T-cell (primary cell): ENCODE data around the gene ADTRP. TPM values are rescaled to one million over a fixed set of nuclear protein-coding genes. Genes with fewer than 3 reads are reported as not detected.

Experiments used
- ATAC-seq, 4 experiments: fragments of 200-7000 bp in 3 of 4; fragments of 150-1000 bp in 1 of 4; cut with Tn5 transposase; replicated peaks in 1 of 4; 1 replicate in 3 of 4; 2 replicates in 1 of 4; pipeline ENCODE4 v1.10.0; 2021; ENCODE audit warnings: moderate library complexity in 3 of 4, mild to moderate bottlenecking in 2 of 4, moderate number of reproducible peaks in 1 of 4
- CTCF ChIA-PET, 2 donors: fragments of 300-600 bp; sonication (Branson Sonifier 250); formaldehyde crosslinking; loops; one replicate each; lab custom pipeline; 2022; ENCODE audit warnings: antibody characterized with exemption in 2 of 2; lab: Charles Lee
- POLR2A ChIA-PET, 2 donors: fragments of 300-600 bp; sonication (Branson Sonifier 250); formaldehyde crosslinking; loops; one replicate each; lab custom pipeline; 2022; ENCODE audit warnings: antibody characterized with exemption in 2 of 2; lab: Charles Lee
- DNase-seq, 35 experiments: peaks; one replicate each; pipeline versions ENCODE4 v3.0.0 to v3.0.0-alpha.2; 2013 to 2023
- H3K27ac ChIP-seq: one replicate; pipeline ENCODE4 v1.5.1; 2013; ENCODE audit warnings: low read length
- H3K27me3 ChIP-seq, 2 experiments: replicated peaks in 1 of 2; 1 replicate in 1 of 2; 2 replicates in 1 of 2; pipeline versions ENCODE4 v1.6.1 to v1.7.0; 2013; ENCODE audit warnings: low read length in 1 of 2, mixed read lengths in 1 of 2; ENCODE audit not compliant: control insufficient read depth in 2 of 2, insufficient read depth in 2 of 2; ENCODE audit errors: extremely low read depth in 1 of 2
- H3K36me3 ChIP-seq, 2 donors: 1 replicate in 1 of 2; 2 replicates in 1 of 2; pipeline versions ENCODE4 v1.6.1 to v1.7.0; 2013; ENCODE audit warnings: low read length in 1 of 2; ENCODE audit not compliant: control insufficient read depth in 2 of 2, insufficient read depth in 1 of 2; ENCODE audit errors: extremely low read depth in 1 of 2
- H3K4me1 ChIP-seq, 2 experiments: 1 replicate in 1 of 2; 2 replicates in 1 of 2; pipeline versions ENCODE4 v1.6.1 to v1.7.0; 2013; ENCODE audit warnings: low read length in 2 of 2, mixed read lengths in 1 of 2; ENCODE audit not compliant: insufficient read depth in 2 of 2, control insufficient read depth in 1 of 2; ENCODE audit errors: extremely low read depth in 1 of 2
- H3K4me3 ChIP-seq, 2 donors: 1 replicate in 1 of 2; 2 replicates in 1 of 2; pipeline versions ENCODE4 v1.5.1 to v1.7.0; 2013; ENCODE audit warnings: mild to moderate bottlenecking in 2 of 2, low read length in 1 of 2, moderate library complexity in 1 of 2; ENCODE audit not compliant: control insufficient read depth in 1 of 2; ENCODE audit errors: extremely low read depth in 1 of 2
- H3K9me3 ChIP-seq: 2 replicates; pipeline ENCODE4 v1.7.0; 2013
- H3K27ac Mint-ChIP-seq, 2 donors: one replicate each; pipeline ENCODE4 v1.8.0; 2020 to 2021; ENCODE audit warnings: mild to moderate bottlenecking in 2 of 2, mixed read lengths in 2 of 2
- H3K27me3 Mint-ChIP-seq, 2 donors: one replicate each; pipeline ENCODE4 v1.8.0; 2021 to 2022; ENCODE audit warnings: mixed read lengths in 2 of 2
- H3K36me3 Mint-ChIP-seq: one replicate; pipeline ENCODE4 v1.8.0; 2021; ENCODE audit warnings: mixed read lengths
- H3K4me1 Mint-ChIP-seq, 3 donors: one replicate each; pipeline ENCODE4 v1.8.0; 2020 to 2022; ENCODE audit warnings: mixed read lengths in 3 of 3, mild to moderate bottlenecking in 1 of 3
- H3K4me3 Mint-ChIP-seq, 3 donors: one replicate each; pipeline ENCODE4 v1.8.0; 2020 to 2022; ENCODE audit warnings: mild to moderate bottlenecking in 3 of 3, mixed read lengths in 3 of 3, moderate library complexity in 3 of 3
- H3K9me3 Mint-ChIP-seq, 3 donors: one replicate each; pipeline ENCODE4 v1.8.0; 2020 to 2022; ENCODE audit warnings: mixed read lengths in 3 of 3
- WGBS: methylation state at CpG from one replicate; pipeline ENCODE4 v1.1.5; 2013; ENCODE audit warnings: missing lambda C conversion rate; ENCODE audit not compliant: insufficient coverage; 5-methylcytosine and 5-hydroxymethylcytosine counted together
- total RNA-seq, 35 experiments: library from RNA in 6 of 35; stranded (reverse) in 6 of 35; fragments of 120-200 nt in 1 of 35; gene quantifications; one replicate each; pipeline versions ENCODE4 v1.2.1 to v1.2.4 and lab custom pipeline; 2013 to 2026

The ADTRP gene
- total RNA-seq, 5 donors from 2014 or later (not counting 1 experiment from before 2014, with no cell fraction given), result 23.9 to 74.7 (median 59.1) TPM

- H3K9me3 Mint-ChIP-seq, result no peaks in the 10 kb centered on the region
- Histone ChIP-seq H3K9me3 (no peaks in the 10 kb centered on the region), H3K27ac (no peak overlapping the region), H3K27me3 (peaks cover 0 to 4% of the 10 kb centered on the region in 2 experiments), H3K4me1 (peaks cover 2 to 3% of the 10 kb centered on the region in 2 experiments), H3K36me3 (no peaks in the 10 kb centered on the region), H3K4me3 (no peak overlapping the region)
- no peak overlapping the region for H3K4me3 Mint-ChIP-seq
- ChIA-PET POLR2A (interaction anchor here in 1 of 2 donors (1.0 kb wide), 1 partner anchor 94 kb away, joined by 3 read pairs; no protein-coding TSS in a partner anchor), CTCF (no interaction called here)
- no peak for ATAC-seq
- H3K4me1 Mint-ChIP-seq, result peaks cover 4% of the 10 kb centered on the region in 3 donors
- H3K27me3 Mint-ChIP-seq, result peaks cover 0 to 2% of the 10 kb centered on the region in 2 donors
- H3K36me3 Mint-ChIP-seq, result no peaks in the 10 kb centered on the region
- WGBS, result no CpG with 5 or more reads among the region's 3 CpGs
- H3K27ac Mint-ChIP-seq, result no peak overlapping the region
- no peak for DNase-seq
Observed at GRCh38 chr6:11811644-11812264, 33.2 kb upstream of the ADTRP start.

GRCh38 chr6:11810854-11811643, 32.4 kb upstream of the ADTRP start:
- no peaks in the 10 kb centered on the region for H3K36me3 Mint-ChIP-seq
- POLR2A ChIA-PET, result interaction anchor here in 1 of 2 donors (1.0 kb wide), 1 partner anchor 95 kb away, joined by 3 read pairs; no protein-coding TSS in a partner anchor
- peaks cover 0 to 3% of the 10 kb centered on the region in 2 donors for H3K27me3 Mint-ChIP-seq
- WGBS, result no CpG with 5 or more reads among the region's 12 CpGs
- H3K4me1 Mint-ChIP-seq, result peaks cover 11% of the 10 kb centered on the region in 3 donors
- H3K27ac Mint-ChIP-seq, result no peak overlapping the region
- Histone ChIP-seq H3K4me3 (no peak overlapping the region), H3K36me3 (no peaks in the 10 kb centered on the region), H3K4me1 (peaks cover 3 to 10% of the 10 kb centered on the region in 2 experiments), H3K27ac (no peak overlapping the region), H3K27me3 (peaks cover 0 to 10% of the 10 kb centered on the region in 2 experiments), H3K9me3 (no peaks in the 10 kb centered on the region)
- DNase-seq, result no peak
- no peak overlapping the region for H3K4me3 Mint-ChIP-seq
- ATAC-seq, result no peak
- CTCF ChIA-PET, result no interaction called here
- H3K9me3 Mint-ChIP-seq, result no peaks in the 10 kb centered on the region

- CTCF ChIA-PET, result no interaction called here
Observed at GRCh38 chr6:11810039-11810541, 31.5 kb upstream of the ADTRP start.

GRCh38 chr6:11808054-11808453, 29.5 kb upstream of the ADTRP start:
- ATAC-seq (no peak), DNase-seq (no peak)
- Histone ChIP-seq H3K4me1 (peaks cover 3 to 14% of the 10 kb centered on the region in 2 experiments), H3K4me3 (no peak overlapping the region), H3K36me3 (no peaks in the 10 kb centered on the region), H3K27ac (no peak overlapping the region), H3K27me3 (peaks cover 0 to 16% of the 10 kb centered on the region in 2 experiments), H3K9me3 (no peaks in the 10 kb centered on the region)
- Mint-ChIP-seq H3K36me3 (no peaks in the 10 kb centered on the region), H3K27me3 (peaks cover 0 to 3% of the 10 kb centered on the region in 2 donors), H3K27ac (no peak overlapping the region), H3K4me1 (peaks cover 13 to 21% (median 15%) of the 10 kb centered on the region in 3 donors), H3K9me3 (no peaks in the 10 kb centered on the region), H3K4me3 (no peak overlapping the region)
- POLR2A ChIA-PET, result no interaction called here
- CTCF ChIA-PET, result interaction anchor here (0.5 to 0.6 kb wide), 3 partner anchors 104 to 816 kb away, joined by 3 to 5 read pairs (median 3); no protein-coding TSS in a partner anchor
- WGBS, result no CpG with 5 or more reads among the region's 8 CpGs

More at GRCh38 chr6:11810039-11810541, 31.5 kb upstream of the ADTRP start:
- Histone ChIP-seq H3K4me3 (no peak overlapping the region), H3K4me1 (peaks cover 3 to 14% of the 10 kb centered on the region in 2 experiments), H3K27ac (no peak overlapping the region), H3K36me3 (no peaks in the 10 kb centered on the region), H3K27me3 (peaks cover 0 to 16% of the 10 kb centered on the region in 2 experiments), H3K9me3 (no peaks in the 10 kb centered on the region)
- Mint-ChIP-seq H3K36me3 (no peaks in the 10 kb centered on the region), H3K27me3 (peaks cover 0 to 3% of the 10 kb centered on the region in 2 donors), H3K4me1 (peaks cover 13 to 21% (median 15%) of the 10 kb centered on the region in 3 donors), H3K27ac (no peak overlapping the region), H3K4me3 (no peak overlapping the region), H3K9me3 (no peaks in the 10 kb centered on the region)
- ATAC-seq, result no peak
- 100% methylated on average over 1 of the region's 1 CpG for WGBS
- POLR2A ChIA-PET, result no interaction called here
- DNase-seq, result no peak

- Mint-ChIP-seq H3K9me3 (no peaks in the 10 kb centered on the region), H3K27ac (peak overlapping the region in 1 of 2 donors; percentile 37), H3K27me3 (peaks cover 0 to 3% of the 10 kb centered on the region in 2 donors), H3K4me3 (peak overlapping the region in 1 of 3 donors; percentile 26), H3K4me1 (peaks cover 13 to 21% (median 15%) of the 10 kb centered on the region in 3 donors), H3K36me3 (no peaks in the 10 kb centered on the region)
- Histone ChIP-seq H3K27me3 (peaks cover 0 to 16% of the 10 kb centered on the region in 2 experiments), H3K9me3 (no peaks in the 10 kb centered on the region), H3K4me1 (peaks cover 3 to 14% of the 10 kb centered on the region in 2 experiments), H3K27ac (no peak overlapping the region), H3K36me3 (no peaks in the 10 kb centered on the region), H3K4me3 (no peak overlapping the region)
- ChIA-PET POLR2A (no interaction called here), CTCF (no interaction called here)
- 37% methylated on average over 9 of the region's 15 CpGs for WGBS
- peak in 1 of 4 experiments; percentile 75 for ATAC-seq
- DNase-seq, result peak in 2 of 35 experiments; percentile 5 to 24
Observed at GRCh38 chr6:11806561-11807317, 28.1 kb upstream of the ADTRP start.
